ENCODE results near the gene CUL9. TPM values are rescaled to one million over a fixed set of nuclear protein-coding genes. Genes with fewer than 3 reads are reported as not detected.

The CUL9 gene
- total and polyA plus RNA-seq, 3 donors from 2014 or later: 90.6 to 110 (median 101) TPM

DNA sequence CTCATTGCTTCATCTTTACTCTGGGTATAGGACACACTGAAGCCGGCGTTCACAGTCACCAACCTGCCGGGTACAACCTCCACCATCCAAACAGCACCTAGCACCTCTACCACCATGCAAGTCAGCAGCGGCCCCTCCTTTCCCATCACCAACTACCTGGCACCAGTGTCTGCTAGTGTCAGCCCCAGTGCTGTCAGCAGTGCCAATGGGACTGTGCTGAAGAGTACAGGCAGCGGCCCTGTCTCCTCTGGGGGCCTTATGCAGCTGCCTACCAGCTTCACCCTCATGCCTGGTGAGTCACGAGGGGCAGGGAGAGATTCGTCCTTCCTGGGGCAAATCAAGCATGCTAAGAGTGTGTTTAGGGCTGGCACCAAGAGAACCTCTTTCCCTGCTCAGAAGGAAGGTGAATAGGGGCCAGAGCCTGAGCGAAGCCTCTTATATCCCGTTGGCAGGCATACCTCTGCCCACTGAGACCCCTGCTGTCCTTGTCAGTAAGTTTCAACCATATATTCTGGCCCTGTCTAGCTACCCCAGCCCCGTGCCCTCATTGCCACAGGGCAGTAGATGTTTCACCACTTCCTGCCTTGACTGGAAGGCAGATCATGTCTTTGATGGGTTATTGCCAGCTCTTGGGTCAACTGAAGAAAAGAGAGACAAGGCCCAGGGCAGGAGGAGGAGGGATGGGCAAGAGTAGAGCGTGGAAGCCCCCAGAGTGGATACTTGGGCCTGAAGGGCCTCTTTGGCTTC lies 6.1 kb upstream of the CUL9 start:
- TF ChIP-seq POLR2A (IDR thresholded peaks at IDR 0.05): no peak
- TF ChIP-seq, protein P1, sequence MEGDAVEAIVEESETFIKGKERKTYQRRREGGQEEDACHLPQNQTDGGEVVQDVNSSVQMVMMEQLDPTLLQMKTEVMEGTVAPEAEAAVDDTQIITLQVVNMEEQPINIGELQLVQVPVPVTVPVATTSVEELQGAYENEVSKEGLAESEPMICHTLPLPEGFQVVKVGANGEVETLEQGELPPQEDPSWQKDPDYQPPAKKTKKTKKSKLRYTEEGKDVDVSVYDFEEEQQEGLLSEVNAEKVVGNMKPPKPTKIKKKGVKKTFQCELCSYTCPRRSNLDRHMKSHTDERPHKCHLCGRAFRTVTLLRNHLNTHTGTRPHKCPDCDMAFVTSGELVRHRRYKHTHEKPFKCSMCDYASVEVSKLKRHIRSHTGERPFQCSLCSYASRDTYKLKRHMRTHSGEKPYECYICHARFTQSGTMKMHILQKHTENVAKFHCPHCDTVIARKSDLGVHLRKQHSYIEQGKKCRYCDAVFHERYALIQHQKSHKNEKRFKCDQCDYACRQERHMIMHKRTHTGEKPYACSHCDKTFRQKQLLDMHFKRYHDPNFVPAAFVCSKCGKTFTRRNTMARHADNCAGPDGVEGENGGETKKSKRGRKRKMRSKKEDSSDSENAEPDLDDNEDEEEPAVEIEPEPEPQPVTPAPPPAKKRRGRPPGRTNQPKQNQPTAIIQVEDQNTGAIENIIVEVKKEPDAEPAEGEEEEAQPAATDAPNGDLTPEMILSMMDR (IDR thresholded peaks at IDR 0.05): no peak
- no peaks in the 10 kb centered on the region for H3K27me3 ChIP-seq
- H3K27ac ChIP-seq: no peak overlapping the region
- no peak overlapping the region for H3K4me3 ChIP-seq
- H3K36me3 ChIP-seq (ENCODE audit: low read depth, missing control alignments): no peaks in the 10 kb centered on the region
- intact Hi-C loops (cut with DNase I; ENCODE audit: low total_unique reads): no loop called here
- no peak for DNase-seq
- WGBS, 2 donors: 88 to 91% methylated on average over 8 to 11 of the region's 11 CpGs
- H3K9me3 ChIP-seq: no peaks in the 10 kb centered on the region
- peaks cover 18% of the 10 kb centered on the region for H3K4me1 ChIP-seq

GRCh38 chr6:43176423-43176786 lies 5.6 kb upstream of the CUL9 start:
- Histone ChIP-seq H3K4me3 (no peak overlapping the region), H3K4me1 (peaks cover 19% of the 10 kb centered on the region), H3K9me3 (no peaks in the 10 kb centered on the region), H3K27me3 (no peaks in the 10 kb centered on the region), H3K27ac (no peak overlapping the region), H3K36me3 (ENCODE audit: low read depth, missing control alignments) (no peaks in the 10 kb centered on the region)
- DNase-seq: no peak
- intact Hi-C loops (cut with DNase I; ENCODE audit: low total_unique reads): no loop called here
- 89 to 100% methylated on average over 4 to 6 of the region's 6 CpGs for WGBS, 2 donors
- TF ChIP-seq, protein P1 (IDR thresholded peaks at IDR 0.05): no peak
- no peak for TF ChIP-seq POLR2A (IDR thresholded peaks at IDR 0.05)

- WGBS, 2 donors: 73 to 90% methylated on average over 5 to 12 of the region's 12 CpGs
Measured at GRCh38 chr6:43178150-43178549, 3.8 kb upstream of the CUL9 start.

GRCh38 chr6:43178951-43179830 lies 2.8 kb upstream of the CUL9 start:
- Histone ChIP-seq H3K4me3 (no peak overlapping the region), H3K4me1 (peaks cover 15% of the 10 kb centered on the region), H3K27me3 (no peaks in the 10 kb centered on the region), H3K27ac (no peak overlapping the region), H3K36me3 (ENCODE audit: low read depth, missing control alignments) (no peaks in the 10 kb centered on the region), H3K9me3 (no peaks in the 10 kb centered on the region)
- intact Hi-C loops (cut with DNase I; ENCODE audit: low total_unique reads): no loop called here
- no peak for DNase-seq
- 82 to 88% methylated on average over 17 to 20 of the region's 20 CpGs for WGBS, 2 donors
- TF ChIP-seq, protein P1 (IDR thresholded peaks at IDR 0.05): no peak
- no peak for TF ChIP-seq POLR2A (IDR thresholded peaks at IDR 0.05)

More at GRCh38 chr6:43178150-43178549, 3.8 kb upstream of the CUL9 start:
- intact Hi-C loops (cut with DNase I; ENCODE audit: low total_unique reads): no loop called here
- no peak overlapping the region for H3K4me3 ChIP-seq
- no peaks in the 10 kb centered on the region for H3K27me3 ChIP-seq
- H3K9me3 ChIP-seq: no peaks in the 10 kb centered on the region
- no peak overlapping the region for H3K27ac ChIP-seq
- H3K4me1 ChIP-seq: peaks cover 22% of the 10 kb centered on the region
- DNase-seq: no peak
- no peak for TF ChIP-seq POLR2A (IDR thresholded peaks at IDR 0.05)
- TF ChIP-seq, protein P1 (IDR thresholded peaks at IDR 0.05): no peak
- no peaks in the 10 kb centered on the region for H3K36me3 ChIP-seq (ENCODE audit: low read depth, missing control alignments)

Data from testis (tissue), 3 donors.